GM19395 (cell line): ENCODE data around the gene FEZF1.

Source experiments
- ATAC-seq: cut with Tn5 transposase; IDR thresholded peaks from one replicate; pipeline ENCODE4 v1.9.1; 2021; ENCODE audit warnings: mild to moderate bottlenecking, moderate library complexity; ENCODE audit not compliant: unreplicated experiment

Gene FEZF1

DNA sequence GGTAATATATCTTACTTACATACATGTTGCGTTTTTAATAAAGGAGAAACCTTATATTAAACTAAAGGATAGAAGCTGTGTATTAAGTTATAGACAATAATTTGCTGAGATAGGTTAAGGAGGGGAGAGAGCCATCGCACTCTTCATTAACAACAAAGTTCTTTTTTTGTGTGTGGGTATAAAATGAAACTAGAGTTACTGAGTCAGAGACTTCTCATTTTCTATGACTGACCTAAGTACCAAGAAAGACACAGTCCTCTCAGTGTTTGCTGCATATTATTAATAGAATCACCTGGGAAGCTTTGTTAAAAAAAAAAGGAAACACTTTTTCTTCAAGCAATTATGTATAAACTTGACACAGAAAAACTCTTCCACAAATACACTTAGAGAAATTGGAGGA, 31.4 kb downstream of the FEZF1 start:
- no peak for ATAC-seq

DNA sequence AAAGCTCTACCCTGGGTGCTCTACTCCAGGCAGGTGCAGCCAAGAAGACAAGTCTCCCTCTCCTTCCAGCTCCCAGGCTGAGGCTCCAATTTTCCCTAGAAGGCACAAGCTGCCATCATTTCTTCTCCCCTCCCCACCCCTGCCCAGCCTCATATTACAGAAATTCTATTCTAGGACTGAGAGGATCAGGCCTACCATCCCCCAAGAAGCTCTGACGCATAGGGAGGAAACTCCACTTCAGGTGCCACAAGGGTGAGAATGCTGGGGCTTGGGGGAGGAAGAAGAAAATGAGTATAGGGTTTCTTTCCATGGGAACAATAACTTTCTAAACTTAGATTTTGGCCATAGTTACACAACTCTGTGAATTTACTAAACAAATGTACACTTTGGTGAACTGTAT, 35.3 kb downstream of the FEZF1 start:
- no peak for ATAC-seq

GRCh38 chr7:122268101-122268500, 36.4 kb downstream of the FEZF1 start:
- ATAC-seq, result no peak

DNA sequence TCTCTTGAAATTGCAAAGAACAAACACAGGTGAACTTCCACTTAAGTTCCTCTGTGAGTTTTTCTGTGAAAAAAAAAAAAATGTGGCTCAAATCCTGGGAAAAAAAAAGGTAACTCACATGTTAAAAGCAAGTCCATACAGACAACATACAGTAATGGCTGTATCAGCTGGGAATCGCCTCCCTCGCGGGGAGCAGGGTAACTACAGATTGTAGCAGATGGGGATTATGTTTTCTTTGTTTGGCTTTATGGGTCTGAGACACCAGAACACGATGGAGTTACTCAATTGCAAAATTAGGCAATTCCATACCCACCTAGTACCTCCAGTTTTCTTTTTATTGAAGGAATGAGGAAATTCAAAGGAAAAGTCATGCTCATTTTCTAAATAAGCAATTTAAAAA, 42.3 kb downstream of the FEZF1 start:
- ATAC-seq, result no peak

DNA sequence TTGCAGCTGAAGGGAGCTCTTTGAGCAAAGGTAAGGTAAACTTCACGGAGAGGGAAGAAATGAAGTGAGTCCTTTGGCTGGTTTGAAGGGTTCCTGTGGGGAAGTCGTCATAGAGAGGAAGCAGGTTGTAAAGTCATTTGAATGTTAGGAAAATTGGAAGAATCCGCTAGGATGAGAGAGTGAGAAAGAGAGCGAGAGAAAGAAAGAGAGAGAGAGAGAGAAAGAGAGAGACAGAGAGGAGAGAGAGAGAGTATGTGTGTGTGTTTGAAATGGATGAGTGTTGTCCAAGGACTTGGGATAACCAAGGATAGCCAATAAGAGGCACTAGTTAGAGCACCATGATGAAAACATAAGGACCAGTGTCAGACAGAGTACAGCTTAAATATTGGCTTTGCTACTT, 43.1 kb downstream of the FEZF1 start:
- no peak for ATAC-seq

GRCh38 chr7:122261016-122261415, 43.5 kb downstream of the FEZF1 start:
- ATAC-seq, result no peak

- no peak for ATAC-seq
These were observed 44.2 kb downstream of the FEZF1 start for GRCh38 chr7:122260336-122260735.

DNA sequence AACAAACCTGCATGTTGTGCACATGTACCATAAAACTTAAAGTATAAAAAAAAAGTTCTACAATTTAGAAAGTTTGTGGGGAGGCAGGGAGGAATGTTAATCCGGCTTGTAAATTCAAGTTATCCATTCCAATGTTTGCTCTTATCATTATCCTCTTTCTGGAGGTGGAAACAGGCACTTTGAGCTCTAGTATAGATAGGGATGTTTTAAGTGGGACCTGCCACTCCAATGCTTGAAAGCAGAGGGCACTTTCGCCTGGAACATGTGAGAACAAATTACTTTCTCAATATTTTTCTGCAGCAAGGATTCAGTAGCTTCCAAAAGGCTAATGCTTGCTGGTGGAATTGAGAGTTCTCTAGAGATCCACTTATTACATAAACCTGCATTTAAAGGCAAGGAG, 45.6 kb downstream of the FEZF1 start:
- no peak for ATAC-seq

DNA sequence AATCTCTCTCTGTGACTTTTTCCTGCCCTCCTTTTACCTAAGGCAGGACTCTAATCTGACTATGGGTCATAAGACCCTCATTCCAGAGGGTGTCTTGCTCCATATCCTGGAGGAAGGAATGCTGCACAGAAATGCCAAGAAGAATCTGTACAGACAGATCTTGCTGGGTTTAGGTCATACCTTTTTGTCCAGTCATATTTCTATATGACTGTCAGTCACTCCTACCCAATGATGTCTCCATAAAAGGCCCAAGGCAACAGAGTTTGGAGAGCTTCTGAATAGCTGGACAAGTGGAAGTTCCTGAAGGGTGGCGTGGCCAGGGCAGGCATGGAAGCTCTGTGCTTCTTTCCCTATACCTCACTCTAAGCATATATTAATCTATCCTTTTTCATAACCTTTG, 47.5 kb downstream of the FEZF1 start:
- ATAC-seq, result no peak

- no peak for ATAC-seq
These were observed 48.5 kb downstream of the FEZF1 start for GRCh38 chr7:122256046-122256445.

GRCh38 chr7:122255454-122255853, 49.1 kb downstream of the FEZF1 start:
- no peak for ATAC-seq
